Measurements from ENCODE around the gene BCKDHA. TPM values are rescaled to one million over a fixed set of nuclear protein-coding genes. Genes with fewer than 3 reads are reported as not detected.

BCKDHA gene
- total RNA-seq, 2 experiments from 2014 or later = 12.2 to 13.1 TPM

DNA sequence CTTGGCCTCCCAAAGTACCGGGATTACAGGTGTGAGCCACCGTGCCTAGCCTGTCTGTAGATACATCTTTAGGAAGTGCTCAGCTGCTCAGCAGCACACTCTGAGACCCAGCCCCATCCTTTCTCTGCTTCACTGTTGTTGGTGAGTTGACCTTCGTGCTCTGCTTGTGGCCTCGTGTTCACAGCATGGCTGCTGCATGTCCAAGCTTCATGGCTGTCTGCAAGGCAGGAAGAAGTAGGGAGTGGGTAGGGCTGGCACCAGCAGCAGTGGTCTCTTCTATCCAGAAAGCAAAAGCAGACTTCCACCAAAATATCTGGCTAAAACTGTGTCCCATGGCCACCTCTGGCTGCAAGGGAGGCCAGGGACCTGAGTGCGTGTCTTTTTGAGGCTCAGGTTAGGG lies 15.3 kb downstream of the BCKDHA start:
- peaks cover 11% of the 10 kb centered on the region for H3K4me1 Mint-ChIP-seq (ENCODE audit: low read depth)
- peaks cover 15% of the 10 kb centered on the region for H3K4me1 ChIP-seq (ENCODE audit: insufficient read depth, low read length)
- H3K27me3 ChIP-seq (ENCODE audit: control insufficient read depth in 1 of 2, insufficient read depth in 2 of 2, low read length in 2 of 2) = no peaks in the 10 kb centered on the region
- no peak overlapping the region for H3K4me3 Mint-ChIP-seq
- DNase-seq (no peak), ATAC-seq (ENCODE audit: poor library complexity) (no peak)
- TF ChIP-seq, protein P1, sequence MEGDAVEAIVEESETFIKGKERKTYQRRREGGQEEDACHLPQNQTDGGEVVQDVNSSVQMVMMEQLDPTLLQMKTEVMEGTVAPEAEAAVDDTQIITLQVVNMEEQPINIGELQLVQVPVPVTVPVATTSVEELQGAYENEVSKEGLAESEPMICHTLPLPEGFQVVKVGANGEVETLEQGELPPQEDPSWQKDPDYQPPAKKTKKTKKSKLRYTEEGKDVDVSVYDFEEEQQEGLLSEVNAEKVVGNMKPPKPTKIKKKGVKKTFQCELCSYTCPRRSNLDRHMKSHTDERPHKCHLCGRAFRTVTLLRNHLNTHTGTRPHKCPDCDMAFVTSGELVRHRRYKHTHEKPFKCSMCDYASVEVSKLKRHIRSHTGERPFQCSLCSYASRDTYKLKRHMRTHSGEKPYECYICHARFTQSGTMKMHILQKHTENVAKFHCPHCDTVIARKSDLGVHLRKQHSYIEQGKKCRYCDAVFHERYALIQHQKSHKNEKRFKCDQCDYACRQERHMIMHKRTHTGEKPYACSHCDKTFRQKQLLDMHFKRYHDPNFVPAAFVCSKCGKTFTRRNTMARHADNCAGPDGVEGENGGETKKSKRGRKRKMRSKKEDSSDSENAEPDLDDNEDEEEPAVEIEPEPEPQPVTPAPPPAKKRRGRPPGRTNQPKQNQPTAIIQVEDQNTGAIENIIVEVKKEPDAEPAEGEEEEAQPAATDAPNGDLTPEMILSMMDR (IDR thresholded peaks at IDR 0.05) = no peak
- H3K4me3 ChIP-seq (ENCODE audit: low read length) = no peak overlapping the region
- no peaks in the 10 kb centered on the region for H3K9me3 Mint-ChIP-seq
- peaks cover 60% of the 10 kb centered on the region for H3K36me3 ChIP-seq (ENCODE audit: insufficient read depth, low read length)
- H3K9me3 ChIP-seq (ENCODE audit: control insufficient read depth in 1 of 2, insufficient read depth in 1 of 2, low read length in 2 of 2) = no peaks in the 10 kb centered on the region
- intact Hi-C loops (cut with DNase I, micrococcal nuclease) = no loop called here
- H3K27ac Mint-ChIP-seq = no peak overlapping the region
- no peaks in the 10 kb centered on the region for H3K27me3 Mint-ChIP-seq
- ChIA-PET POLR2A (no interaction called here), CTCF (no interaction called here)
- peaks cover 61% of the 10 kb centered on the region for H3K36me3 Mint-ChIP-seq (ENCODE audit: low read depth)
- no peak overlapping the region for H3K27ac ChIP-seq (ENCODE audit: low read depth in 1 of 2, low read length in 2 of 2)

DNA sequence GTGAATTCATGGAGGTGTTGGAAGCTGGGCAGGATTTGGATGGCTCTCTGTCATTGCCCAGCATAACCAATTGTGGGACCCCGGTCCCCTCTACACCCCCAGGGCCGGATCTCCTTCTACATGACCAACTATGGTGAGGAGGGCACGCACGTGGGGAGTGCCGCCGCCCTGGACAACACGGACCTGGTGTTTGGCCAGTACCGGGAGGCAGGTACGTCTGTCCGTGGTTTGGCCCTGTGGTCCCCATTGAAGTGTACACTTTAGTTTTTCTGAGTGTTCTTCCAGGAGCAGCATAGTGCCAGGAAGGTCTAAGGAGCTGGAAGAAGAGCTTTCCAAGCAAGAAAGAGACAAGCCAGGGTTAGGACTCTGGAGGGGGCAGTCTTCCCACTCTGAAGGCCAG lies 16.3 kb downstream of the BCKDHA start:
- Mint-ChIP-seq H3K4me3 (no peak overlapping the region), H3K27me3 (no peaks in the 10 kb centered on the region), H3K36me3 (ENCODE audit: low read depth) (peaks cover 70% of the 10 kb centered on the region), H3K4me1 (ENCODE audit: low read depth) (peaks cover 11% of the 10 kb centered on the region), H3K9me3 (no peaks in the 10 kb centered on the region), H3K27ac (no peak overlapping the region)
- ChIA-PET CTCF (no interaction called here), POLR2A (no interaction called here)
- Histone ChIP-seq H3K4me3 (ENCODE audit: low read length) (no peak overlapping the region), H3K4me1 (ENCODE audit: insufficient read depth, low read length) (peaks cover 12% of the 10 kb centered on the region), H3K27me3 (ENCODE audit: control insufficient read depth in 1 of 2, insufficient read depth in 2 of 2, low read length in 2 of 2) (no peaks in the 10 kb centered on the region), H3K27ac (ENCODE audit: low read depth in 1 of 2, low read length in 2 of 2) (no peak overlapping the region), H3K9me3 (ENCODE audit: control insufficient read depth in 1 of 2, insufficient read depth in 1 of 2, low read length in 2 of 2) (no peaks in the 10 kb centered on the region), H3K36me3 (ENCODE audit: insufficient read depth, low read length) (peaks cover 66% of the 10 kb centered on the region)
- ATAC-seq (ENCODE audit: poor library complexity) (no peak), DNase-seq (no peak)
- intact Hi-C loops (cut with DNase I, micrococcal nuclease) = no loop called here
- TF ChIP-seq, protein P1 (IDR thresholded peaks at IDR 0.05) = no peak

DNA sequence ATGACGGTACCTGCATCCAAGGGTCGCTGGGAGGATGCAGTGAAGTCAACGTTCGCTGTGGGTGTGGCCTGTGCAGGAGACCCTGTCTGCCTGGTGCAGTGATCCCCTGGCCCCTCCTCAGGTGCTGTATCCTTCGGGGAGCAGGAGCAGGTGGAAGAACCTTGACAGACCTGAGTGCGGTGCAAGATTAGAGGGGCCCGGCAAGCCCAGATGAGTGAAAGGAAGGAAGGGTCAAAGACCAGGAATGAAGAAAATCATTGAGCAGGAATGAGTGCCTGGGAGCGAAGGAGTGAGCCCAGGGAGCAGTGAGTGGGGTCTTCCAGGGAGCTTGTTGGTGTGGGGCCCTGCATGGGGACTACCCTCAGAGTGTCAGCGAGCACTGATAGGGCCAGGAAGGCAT lies 16.8 kb downstream of the BCKDHA start:
- peaks cover 71% of the 10 kb centered on the region for H3K36me3 ChIP-seq (ENCODE audit: insufficient read depth, low read length)
- peaks cover 9% of the 10 kb centered on the region for H3K4me1 ChIP-seq (ENCODE audit: insufficient read depth, low read length)
- peaks cover 6% of the 10 kb centered on the region for H3K4me1 Mint-ChIP-seq (ENCODE audit: low read depth)
- H3K27ac ChIP-seq (ENCODE audit: low read depth in 1 of 2, low read length in 2 of 2) = no peak overlapping the region
- no peak overlapping the region for H3K4me3 ChIP-seq (ENCODE audit: low read length)
- H3K9me3 Mint-ChIP-seq = no peaks in the 10 kb centered on the region
- no peak overlapping the region for H3K4me3 Mint-ChIP-seq
- ChIA-PET CTCF (no interaction called here), POLR2A (no interaction called here)
- H3K36me3 Mint-ChIP-seq (ENCODE audit: low read depth) = peaks cover 72% of the 10 kb centered on the region
- no peak overlapping the region for H3K27ac Mint-ChIP-seq
- ATAC-seq (ENCODE audit: poor library complexity) = no peak
- intact Hi-C loops (cut with DNase I, micrococcal nuclease) = no loop called here
- DNase-seq = no peak
- H3K9me3 ChIP-seq (ENCODE audit: control insufficient read depth in 1 of 2, insufficient read depth in 1 of 2, low read length in 2 of 2) = no peaks in the 10 kb centered on the region
- H3K27me3 ChIP-seq (ENCODE audit: control insufficient read depth in 1 of 2, insufficient read depth in 2 of 2, low read length in 2 of 2) = no peaks in the 10 kb centered on the region
- H3K27me3 Mint-ChIP-seq = no peaks in the 10 kb centered on the region
- TF ChIP-seq, protein P1 (IDR thresholded peaks at IDR 0.05) = no peak

Data from CD4-positive, alpha-beta T cell (primary cell).